HG03521 (cell line): ENCODE results near the gene E2F6.

Experiments used
- ATAC-seq: cut with Tn5 transposase; IDR thresholded peaks from one replicate; pipeline ENCODE4 v1.9.1; 2021; ENCODE audit warnings: mild to moderate bottlenecking, moderate library complexity; ENCODE audit not compliant: unreplicated experiment

The E2F6 gene, protein sequence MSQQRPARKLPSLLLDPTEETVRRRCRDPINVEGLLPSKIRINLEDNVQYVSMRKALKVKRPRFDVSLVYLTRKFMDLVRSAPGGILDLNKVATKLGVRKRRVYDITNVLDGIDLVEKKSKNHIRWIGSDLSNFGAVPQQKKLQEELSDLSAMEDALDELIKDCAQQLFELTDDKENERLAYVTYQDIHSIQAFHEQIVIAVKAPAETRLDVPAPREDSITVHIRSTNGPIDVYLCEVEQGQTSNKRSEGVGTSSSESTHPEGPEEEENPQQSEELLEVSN

DNA sequence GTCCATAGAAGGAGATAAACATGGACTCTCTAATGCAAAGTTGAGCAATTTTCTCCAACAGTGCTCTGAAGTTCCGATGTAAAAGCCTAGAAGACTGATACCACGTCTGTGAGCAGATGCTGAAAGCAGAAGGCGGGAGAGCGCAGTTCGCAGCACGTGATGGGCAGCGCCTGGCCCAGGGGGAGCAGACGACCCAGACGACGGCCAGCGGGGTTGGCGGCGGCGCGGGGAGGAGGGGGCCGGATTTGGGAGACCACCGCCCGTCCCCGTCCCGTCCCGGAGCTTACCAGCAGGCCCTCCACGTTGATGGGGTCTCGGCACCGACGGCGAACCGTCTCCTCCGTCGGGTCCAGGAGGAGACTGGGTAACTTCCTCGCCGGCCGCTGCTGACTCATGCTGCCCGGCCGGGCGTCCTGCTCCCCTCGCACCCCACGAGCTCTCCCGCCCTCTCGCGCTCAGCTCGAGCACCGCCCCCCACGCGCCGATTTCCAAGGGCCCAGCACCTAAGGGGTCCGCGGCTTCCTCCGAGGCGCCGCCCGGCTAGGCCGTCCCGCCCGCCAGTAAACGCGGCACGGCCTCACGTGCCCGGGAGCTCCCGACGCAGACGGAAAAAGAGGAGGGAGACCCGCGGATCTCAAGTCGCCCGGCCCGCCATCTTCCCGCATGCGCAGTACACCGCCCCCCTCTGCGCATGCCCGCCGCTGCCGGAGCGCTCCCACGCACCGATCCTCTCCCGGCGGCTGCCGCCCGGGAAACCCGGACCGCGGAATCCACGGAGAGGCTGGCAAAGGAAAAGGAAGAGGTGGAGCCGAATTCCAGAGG, at the start of gene E2F6:
E2F6 (minus strand) TSS at position 677 of the 822 bp plus-strand sequence; CDS start at position 395, 282 bp downstream.
- peak; percentile 63 for ATAC-seq

DNA sequence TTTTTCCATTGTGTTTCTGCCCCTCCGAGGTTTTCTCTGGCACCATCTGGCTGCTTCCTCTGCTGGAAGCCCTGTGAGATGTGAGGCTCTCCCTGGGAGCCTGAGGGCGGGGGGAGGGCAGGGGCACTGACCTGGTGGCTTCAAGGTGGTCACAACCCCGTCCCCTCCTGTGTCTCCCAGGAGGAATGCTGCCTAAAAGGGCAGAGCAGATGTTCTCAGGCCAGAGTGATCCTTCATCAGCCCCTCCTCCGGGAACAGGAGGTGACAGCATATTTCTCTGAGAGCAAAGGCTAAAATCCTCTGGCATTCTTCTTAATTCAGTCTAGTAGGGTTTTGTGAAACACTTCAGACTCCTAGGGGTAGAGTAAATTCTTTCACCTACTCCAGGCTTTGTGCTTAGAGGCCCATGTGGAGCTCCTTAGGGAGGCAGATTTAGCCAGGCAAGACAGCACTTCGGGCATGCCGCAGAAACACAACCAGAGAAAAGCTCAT, 49.6 kb upstream of the E2F6 start:
- ATAC-seq: no peak

DNA sequence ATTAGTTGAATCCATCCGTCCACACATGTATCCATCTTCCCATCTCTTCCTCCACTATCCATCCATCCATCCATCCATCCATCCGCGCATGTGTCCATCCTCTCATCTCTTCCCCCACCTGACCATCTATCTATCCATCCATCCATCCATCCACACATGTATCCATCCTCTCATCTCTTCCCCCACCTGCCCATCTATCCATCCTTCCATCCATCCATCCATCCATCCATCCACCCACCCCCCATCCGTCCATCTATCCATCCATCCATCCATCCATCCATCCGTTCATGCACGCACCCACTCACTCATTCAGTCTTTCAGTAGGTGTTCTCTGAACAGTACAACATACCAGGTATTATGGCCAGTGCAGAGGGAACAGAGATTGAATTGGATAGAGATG, 48.9 kb upstream of the E2F6 start:
- no peak for ATAC-seq

DNA sequence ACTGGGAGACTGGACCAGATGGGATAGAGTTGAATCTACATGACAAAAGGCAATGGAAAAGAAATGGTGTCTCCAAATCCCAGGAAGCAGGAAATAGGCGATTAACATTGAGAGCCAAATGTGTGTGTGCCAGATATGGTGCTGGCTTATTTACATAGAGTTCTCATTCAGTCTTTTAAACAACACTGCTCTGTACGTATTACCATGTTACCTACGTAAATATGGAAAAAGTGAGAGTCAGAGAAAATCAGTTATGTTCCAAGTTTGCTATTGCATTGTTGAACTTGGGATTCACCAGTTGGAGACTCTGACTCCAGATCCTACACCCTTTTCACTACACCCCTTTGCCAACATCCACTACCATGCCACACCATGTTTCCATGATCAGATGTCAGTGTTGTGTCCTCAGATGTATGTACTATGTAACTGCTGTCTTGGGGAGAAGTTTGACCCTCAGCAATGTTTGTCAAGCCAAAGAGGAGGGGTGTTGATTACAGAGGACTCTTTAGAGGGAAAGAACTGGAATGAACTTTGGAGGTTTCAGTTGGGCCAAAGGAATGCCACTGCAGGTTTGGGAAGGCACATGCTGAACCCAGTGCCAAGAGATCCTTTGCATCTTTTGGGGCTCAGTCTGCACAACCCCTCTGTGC, 48.2 kb upstream of the E2F6 start:
- no peak for ATAC-seq

DNA sequence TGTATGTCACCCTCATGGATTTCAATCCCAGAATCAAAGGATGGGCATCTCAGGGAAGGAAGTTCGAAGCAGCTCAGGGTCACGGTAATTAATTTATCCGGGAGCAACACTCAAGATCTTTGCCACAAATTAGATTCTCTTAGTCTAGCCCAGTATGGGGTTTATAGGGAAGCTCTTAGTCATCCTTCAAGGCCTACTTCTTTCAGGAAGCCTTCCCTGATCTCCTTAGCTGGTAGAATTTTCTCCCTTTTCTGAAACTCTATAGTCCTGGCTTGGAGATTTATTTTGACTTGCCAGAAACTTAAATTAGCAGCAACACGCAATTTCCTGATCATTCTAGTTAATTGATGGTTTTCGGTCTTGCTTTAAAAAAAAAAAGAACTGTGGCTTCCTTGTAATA, 47.4 kb upstream of the E2F6 start:
- ATAC-seq: no peak

DNA sequence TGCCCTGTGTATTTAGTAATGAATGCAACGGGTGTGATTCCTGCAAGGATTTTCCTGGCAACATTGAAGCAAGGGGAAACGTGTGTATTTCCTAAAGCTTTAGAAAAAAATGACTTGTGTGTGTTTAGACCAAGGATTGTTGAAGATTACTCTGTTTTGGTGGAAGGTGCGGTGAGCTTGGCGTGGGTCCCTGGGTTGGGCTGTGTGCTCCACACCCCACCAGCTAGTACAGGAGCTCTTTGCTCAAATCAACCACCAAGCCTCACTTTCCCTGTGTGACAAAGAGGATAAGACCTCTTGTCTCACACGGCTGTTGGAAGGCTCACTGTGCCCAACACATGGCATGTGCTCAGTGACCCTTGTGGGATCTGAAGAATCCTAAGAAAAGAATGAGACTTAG, 46.5 kb upstream of the E2F6 start:
- ATAC-seq: no peak

DNA sequence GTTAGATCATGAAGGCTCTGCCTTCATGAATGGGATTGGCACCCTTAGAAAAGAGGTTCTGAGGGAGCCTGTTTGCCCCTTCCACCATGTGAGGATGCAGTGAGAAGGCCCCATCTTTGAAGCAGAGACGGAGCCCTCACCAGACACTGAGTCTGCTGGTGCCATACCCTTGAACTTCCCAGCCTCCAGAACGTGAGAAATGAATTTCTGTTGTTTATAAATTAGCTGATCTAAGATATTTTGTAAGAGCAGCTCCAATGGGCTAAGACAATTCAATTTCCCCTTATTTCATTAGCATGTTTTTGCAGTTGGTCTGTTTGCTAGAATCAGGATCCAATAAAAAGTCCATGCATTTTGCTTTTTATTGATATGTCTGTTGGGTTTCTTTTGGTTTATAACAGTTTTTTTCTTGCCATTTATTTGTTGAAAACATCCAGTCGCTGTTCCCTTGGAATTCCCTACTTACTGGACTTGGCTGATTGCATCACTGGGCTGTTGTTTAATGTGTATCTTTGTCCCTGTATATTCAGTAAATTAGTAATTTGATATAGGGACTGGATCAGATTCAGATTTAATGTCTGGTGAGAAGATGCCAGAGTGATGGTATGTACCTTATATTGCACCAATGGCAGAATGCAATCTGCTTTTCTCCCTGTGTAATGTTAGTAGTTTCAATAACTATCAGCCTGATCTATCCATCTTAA, 43.8 kb upstream of the E2F6 start:
- ATAC-seq: no peak

DNA sequence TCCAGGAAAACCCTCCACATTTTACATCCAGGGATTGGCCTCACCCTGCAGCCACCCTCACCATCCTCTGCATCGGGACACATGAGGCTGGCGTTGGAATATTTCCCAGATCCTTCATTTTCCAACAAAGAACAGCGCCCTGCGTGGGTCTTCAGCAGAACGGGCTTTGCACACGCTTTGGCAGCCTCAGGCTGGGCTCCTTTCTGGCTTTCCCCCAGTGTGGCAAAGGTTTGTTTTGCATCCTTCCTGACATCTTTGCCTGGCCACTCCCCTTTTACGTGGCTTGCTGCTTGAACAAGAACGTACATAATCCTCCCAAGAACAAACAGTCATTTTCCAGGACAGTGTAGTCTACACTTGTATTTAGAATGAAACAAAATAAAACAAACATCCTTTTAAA, 42.3 kb upstream of the E2F6 start:
- ATAC-seq: no peak

DNA sequence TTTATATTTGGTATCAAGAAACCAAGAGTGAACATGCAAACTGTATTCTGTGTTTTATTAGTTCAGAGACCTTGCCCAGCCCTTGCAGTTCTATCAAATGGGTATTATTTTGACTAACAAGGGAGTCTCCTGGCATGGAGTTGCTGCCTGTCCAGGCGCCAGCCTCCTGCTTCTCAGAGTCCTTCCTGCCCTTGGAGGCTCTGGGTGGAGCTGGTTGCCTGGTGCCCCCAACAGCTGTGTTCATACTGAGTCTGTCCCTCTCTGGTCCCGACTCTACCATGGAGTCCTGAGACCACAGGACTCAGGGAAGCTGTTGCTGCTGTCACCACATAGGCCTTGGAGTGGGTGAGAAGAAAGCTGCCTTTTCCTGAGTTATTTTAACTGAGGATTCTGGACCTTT, 41.6 kb upstream of the E2F6 start:
- no peak for ATAC-seq

DNA sequence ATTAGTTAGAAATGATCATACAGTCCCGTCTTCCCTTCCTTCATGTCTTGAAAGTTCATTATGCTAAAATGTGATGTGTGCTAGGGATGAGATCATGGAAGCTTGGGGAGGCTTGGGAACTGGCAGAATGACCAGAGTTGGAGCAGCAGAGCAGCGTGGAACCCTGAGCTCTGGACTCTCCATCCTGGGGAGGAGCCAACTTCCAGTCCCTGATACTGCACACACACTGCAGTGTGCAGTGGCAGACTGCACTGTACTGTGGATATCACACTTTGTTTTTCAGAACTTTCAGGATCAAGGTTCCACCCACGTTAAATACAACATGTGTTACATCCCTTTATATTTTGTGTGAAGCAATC, 40.6 kb upstream of the E2F6 start:
- no peak for ATAC-seq

DNA sequence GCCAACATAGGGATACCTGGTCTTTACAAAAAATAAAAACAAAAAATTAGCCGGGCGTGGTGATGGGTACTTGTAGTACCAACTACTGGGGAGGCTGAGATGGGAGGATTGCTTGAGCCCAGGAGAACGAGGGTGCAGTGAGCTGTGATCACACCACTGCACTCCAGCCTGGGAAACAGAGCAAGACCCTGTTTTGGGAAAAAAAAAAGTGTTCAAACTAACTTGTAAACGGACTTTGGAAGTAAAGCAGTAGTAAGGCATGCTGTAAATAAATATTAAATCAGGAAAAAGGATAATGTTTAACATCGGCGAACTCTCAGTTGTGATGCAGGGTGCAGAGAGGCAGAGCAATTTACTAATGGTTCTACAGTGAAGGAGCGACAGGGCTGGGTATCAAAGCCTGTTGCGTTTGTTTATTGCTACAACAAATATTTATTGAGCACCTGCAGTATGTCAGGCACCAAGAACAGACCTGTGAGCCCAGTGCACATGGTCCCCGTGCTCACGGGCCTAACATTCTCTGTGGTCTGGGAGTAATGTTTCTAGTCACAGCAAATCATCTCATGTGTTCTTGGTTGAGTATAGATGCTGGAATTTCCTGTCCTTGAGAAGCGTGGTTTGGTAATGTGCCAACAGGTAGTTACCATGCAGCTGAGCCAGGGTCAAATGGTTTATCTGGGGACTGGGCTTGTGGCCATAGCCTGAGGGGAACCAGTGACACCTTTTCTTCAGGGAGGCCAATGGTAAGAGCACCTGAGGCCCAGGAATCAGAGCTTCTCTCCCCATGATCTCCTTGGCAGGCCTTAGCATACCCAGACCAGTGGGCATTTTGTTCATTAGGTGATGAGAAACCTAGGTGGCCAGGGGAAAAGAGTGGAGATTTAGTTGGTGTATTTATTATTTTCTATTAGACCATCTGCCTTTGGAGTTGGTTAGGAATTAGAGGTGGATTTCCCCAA, 40.0 kb upstream of the E2F6 start:
- peak; percentile 54 for ATAC-seq

DNA sequence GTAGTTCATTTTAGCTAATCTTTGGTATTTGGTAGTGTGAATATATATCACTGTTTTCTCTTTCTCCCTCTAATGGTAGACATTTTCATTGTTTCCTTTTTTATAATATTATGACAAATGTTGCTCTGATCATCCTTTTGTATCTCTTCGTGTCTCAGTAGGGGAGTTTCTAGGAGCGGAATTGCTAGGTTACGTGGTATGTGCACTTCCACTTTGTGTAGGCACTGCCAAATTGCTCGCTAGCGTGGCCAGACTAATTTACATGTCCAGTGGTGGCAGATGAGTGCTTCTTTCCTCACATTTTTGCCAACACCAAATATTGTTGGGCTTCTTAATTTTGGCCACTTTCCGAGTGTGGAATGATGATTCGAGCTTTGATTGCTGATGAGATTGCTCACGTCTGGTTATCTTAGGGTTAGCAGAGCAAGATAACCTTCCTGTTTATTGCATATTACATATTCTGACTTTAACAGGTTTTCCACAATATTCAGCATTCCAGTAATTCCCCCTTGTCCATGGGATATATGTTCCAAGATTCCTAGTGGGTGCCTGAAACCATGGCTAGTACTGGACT, 37.5 kb upstream of the E2F6 start:
- no peak for ATAC-seq

DNA sequence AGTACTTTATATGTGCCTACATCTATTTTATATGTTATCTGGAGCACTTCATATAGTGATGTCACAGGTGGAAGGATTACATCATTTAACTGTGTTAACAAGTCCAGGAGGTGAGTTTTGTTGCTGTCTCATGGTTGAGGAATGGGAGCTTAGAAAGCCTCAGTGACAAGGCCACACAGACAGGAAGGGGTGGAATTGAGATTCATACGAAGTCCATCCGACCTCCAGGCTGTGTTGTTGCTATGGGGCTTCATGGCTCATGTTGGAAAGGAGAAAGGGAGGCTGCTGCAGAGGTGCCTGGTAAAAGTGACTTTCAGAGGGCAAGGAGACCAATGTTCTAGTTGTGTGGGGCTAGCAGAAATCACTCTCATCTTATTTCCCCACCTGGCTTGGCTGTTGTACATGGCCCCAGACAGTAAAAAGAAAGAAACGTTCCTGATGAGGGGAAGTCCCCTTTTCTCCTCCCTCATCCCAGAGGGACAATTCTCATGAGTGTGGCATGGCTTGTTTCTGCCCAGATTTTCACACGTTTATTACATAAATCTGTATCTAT, 36.9 kb upstream of the E2F6 start:
- no peak for ATAC-seq

DNA sequence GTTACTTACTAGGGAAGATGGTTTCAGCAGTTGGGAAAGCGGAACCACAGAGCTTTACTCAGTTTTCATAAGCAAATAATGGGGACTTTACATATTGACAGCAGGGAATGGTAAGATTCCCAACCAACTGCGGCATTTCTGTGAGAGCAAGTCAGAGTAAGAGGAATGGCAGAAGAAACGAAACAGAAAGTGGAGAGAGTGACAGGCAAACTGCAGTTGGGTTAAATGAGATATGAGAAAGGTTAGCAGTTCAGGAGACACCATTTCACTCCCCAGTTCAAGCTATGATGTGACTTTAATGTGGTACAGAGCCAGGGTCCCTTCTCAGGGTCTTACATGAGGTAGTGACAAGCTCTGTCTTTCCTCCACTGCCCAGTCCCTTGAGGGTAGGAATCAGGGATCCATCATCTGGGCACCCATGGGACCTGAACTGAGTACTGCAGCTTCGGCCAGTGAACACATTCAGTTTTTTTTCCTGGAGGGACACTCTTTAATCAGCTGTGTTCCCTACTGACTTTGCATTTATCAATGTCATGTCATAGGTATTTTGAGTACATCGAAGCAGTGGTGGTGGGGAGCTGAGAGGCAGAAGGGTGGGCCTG, 34.8 kb upstream of the E2F6 start:
- no peak for ATAC-seq

DNA sequence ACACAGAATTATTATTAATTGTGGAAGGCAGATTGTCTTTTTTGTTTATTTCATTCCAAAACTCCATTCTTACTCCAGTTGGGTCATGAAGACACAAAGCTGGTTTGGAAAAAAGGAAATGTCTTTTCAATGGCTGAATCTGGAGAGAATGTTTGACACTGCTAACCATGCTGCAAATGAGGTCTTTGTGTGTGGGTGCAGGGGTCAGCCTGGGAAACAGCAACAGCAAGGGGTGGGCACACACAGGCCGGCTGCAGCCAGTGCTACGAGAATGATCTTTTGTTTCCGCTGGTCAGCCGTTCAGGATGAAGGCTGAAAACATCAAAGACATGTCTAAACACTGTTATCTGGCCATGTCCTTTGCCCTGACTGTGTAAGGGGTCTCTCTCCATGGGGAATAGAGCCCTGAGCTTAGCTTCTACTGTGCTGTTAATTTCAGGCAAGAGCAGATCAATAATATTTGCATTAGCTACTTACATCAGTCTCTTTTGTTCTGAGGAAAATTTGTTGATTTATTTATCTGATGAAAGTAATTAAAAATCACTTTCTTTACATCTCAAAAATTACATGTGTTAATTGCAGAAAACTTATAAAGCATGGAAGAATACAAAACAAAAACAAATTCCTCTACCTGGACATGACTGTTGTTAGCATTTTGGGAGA, 33.3 kb upstream of the E2F6 start:
- ATAC-seq: no peak

DNA sequence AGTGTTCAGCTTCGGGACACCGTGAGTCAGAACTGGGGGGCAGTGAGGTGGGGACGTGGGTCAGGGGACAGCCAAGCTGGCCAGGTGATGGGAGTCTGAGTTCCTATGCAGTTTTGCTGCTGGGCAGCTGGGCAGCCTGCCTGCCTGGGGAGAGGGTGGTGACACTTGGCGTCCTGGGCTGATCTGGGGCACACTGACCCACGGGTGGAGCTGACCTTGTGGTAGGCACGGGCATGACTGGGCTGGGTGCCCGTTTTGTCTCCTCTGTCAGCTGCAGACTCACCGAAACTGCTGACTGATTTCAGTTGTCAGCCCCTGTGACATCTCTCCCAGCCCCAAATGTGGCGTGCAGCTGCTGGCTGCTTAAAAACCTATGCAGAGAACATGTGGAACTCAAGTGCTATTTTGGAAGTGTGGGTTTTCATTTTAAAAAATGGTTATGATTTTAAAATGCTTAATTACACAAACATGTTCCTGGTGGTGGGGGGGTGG, 32.6 kb upstream of the E2F6 start:
- peak; percentile 84 for ATAC-seq

DNA sequence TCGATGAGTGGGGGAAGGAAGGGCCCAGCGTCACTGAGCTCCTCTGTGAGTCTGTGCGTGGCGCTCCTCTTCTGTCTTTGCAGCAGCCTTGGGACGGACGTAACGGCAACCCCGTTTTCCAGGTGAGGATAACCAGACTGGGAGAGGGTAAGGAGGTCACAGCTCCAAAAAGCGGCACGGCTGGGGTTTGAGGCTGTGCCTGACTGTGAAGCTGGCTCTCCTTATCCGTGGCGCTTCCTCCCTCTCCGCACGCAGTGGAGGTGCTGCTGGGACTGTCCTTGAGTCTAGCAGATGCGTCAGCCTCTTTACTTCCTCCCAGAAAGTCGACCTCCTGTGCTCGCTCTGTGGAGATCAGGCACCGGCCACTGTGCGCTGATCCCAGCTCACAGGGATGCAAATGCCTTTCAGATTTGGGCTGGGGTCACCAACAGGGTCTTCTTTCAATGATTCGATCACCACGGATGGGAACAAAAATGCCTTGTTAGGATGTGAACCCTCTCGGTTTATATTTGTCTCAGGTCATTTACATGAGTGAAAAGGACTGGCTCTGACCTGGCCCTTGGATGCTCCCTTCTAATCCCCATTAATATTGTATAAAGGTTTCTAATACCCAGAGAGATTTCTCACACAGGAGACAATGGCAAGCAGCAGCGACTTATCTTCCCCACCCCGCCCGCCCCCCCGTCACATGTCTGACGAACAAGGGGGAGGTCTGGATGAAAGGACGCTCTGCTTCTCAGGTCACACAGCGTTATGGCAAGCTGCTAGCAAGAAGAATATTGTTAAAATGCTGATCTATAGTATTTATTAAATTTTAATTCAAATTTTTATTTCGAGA, 30.1 kb upstream of the E2F6 start:
- no peak for ATAC-seq
